B cell (primary cell): ENCODE measurements around the gene PBOV1. TPM values are rescaled to one million over a fixed set of nuclear protein-coding genes. Genes with fewer than 3 reads are reported as not detected.

Experiments
- ATAC-seq: fragments of 200-7000 bp; cut with Tn5 transposase; one replicate; pipeline ENCODE4 v1.10.0; 2021; ENCODE audit warnings: low read depth, mild to moderate bottlenecking, moderate number of reproducible peaks, moderate library complexity
- CTCF ChIA-PET: fragments of 350-600 bp; sonication (Branson Sonifier 250); formaldehyde crosslinking; loops from one replicate; lab custom pipeline; 2021; ENCODE audit warnings: antibody characterized with exemption, inconsistent platforms; lab: Charles Lee
- POLR2A ChIA-PET: fragments of 350-600 bp; sonication (Branson Sonifier 250); formaldehyde crosslinking; loops from one replicate; lab custom pipeline; 2021; ENCODE audit warnings: antibody characterized with exemption; lab: Charles Lee
- DNase-seq: peaks from one replicate; pipeline ENCODE4 v3.0.0; 2013
- H2AFZ ChIP-seq: 2 replicates; pipeline ENCODE4 v1.6.1; 2012; ENCODE audit warnings: mild to moderate bottlenecking, low read depth, low read length; ENCODE audit not compliant: insufficient read depth, poor library complexity, severe bottlenecking
- H3K27ac ChIP-seq, 2 donors: 1 replicate in 1 of 2; 2 replicates in 1 of 2; pipeline ENCODE4 v1.5.1; 2012 to 2013; ENCODE audit warnings: low read length in 2 of 2, mild to moderate bottlenecking in 2 of 2, moderate library complexity in 1 of 2
- H3K27me3 ChIP-seq, 4 experiments: fragments of 200-600 bp in 1 of 4; sonication (generic) in 1 of 4; replicated peaks in 1 of 4; 1 replicate in 2 of 4; 2 replicates in 2 of 4; pipeline versions ENCODE4 v1.6.1 to v1.7.0; 2013 to 2016; ENCODE audit warnings: low read length in 3 of 4, mild to moderate bottlenecking in 2 of 4, mixed read lengths in 1 of 4, moderate library complexity in 1 of 4; ENCODE audit not compliant: insufficient read depth in 4 of 4, control insufficient read depth in 3 of 4; ENCODE audit errors: control extremely low read depth in 1 of 4
- H3K36me3 ChIP-seq, 2 experiments: replicated peaks in 1 of 2; 1 replicate in 1 of 2; 2 replicates in 1 of 2; pipeline versions ENCODE4 v1.6.1 to v1.7.1; 2013; ENCODE audit warnings: low read length in 1 of 2; ENCODE audit not compliant: insufficient read depth in 2 of 2, control insufficient read depth in 1 of 2; ENCODE audit errors: control extremely low read depth in 1 of 2, extremely low read depth in 1 of 2
- H3K4me1 ChIP-seq, 2 donors: fragments of 200-600 bp in 1 of 2; sonication (generic) in 1 of 2; 1 replicate in 1 of 2; 2 replicates in 1 of 2; pipeline versions ENCODE4 v1.5.1 to v1.6.1; 2013 to 2017; ENCODE audit warnings: low read length in 2 of 2; ENCODE audit not compliant: control insufficient read depth in 2 of 2, insufficient read depth in 2 of 2
- H3K4me2 ChIP-seq: replicated peaks from 2 replicates; pipeline ENCODE3; 2012; ENCODE audit warnings: mild to moderate bottlenecking, low read depth, low read length; ENCODE audit not compliant: poor library complexity, severe bottlenecking
- H3K4me3 ChIP-seq, 5 experiments: fragments of 200-600 bp in 1 of 5; sonication (generic) in 1 of 5; 1 replicate in 3 of 5; 2 replicates in 2 of 5; pipeline versions ENCODE4 v1.5.1 to v1.7.0; 2011 to 2016; ENCODE audit warnings: low read length in 4 of 5, mild to moderate bottlenecking in 4 of 5, low read depth in 2 of 5, control low read depth in 1 of 5, moderate library complexity in 1 of 5; ENCODE audit not compliant: insufficient read depth in 1 of 5; ENCODE audit errors: control extremely low read depth in 1 of 5, extremely low read depth in 1 of 5
- H3K79me2 ChIP-seq: fragments of 200-600 bp; sonication (generic); one replicate; pipeline ENCODE4 v1.6.0; 2016; ENCODE audit warnings: low read length; ENCODE audit not compliant: control insufficient read depth, insufficient read depth
- H3K9ac ChIP-seq: fragments of 200-600 bp; sonication (generic); 2 replicates; pipeline ENCODE4 v1.6.1; 2017; ENCODE audit warnings: mild to moderate bottlenecking, low read length, moderate library complexity
- H3K9me3 ChIP-seq, 3 donors: one replicate each; pipeline versions ENCODE4 v1.6.1 to v1.7.1; 2013; ENCODE audit warnings: low read length in 2 of 3; ENCODE audit not compliant: control insufficient read depth in 2 of 3, insufficient read depth in 1 of 3; ENCODE audit errors: control extremely low read depth in 1 of 3
- H4K20me1 ChIP-seq: 2 replicates; pipeline ENCODE4 v1.6.0; 2012; ENCODE audit warnings: mild to moderate bottlenecking, low read length; ENCODE audit not compliant: insufficient read depth, control insufficient read depth, poor library complexity, severe bottlenecking
- H3K27ac Mint-ChIP-seq: one replicate; pipeline ENCODE4 v1.8.0; 2021; ENCODE audit warnings: mixed read lengths
- H3K27me3 Mint-ChIP-seq: one replicate; pipeline ENCODE4 v1.8.0; 2021; ENCODE audit warnings: mixed read lengths
- H3K4me1 Mint-ChIP-seq: one replicate; pipeline ENCODE4 v1.8.0; 2021; ENCODE audit warnings: mixed read lengths
- H3K4me3 Mint-ChIP-seq: one replicate; pipeline ENCODE4 v1.8.0; 2021; ENCODE audit warnings: mixed read lengths
- H3K9me3 Mint-ChIP-seq: one replicate; pipeline ENCODE4 v1.8.0; 2022; ENCODE audit warnings: mixed read lengths; ENCODE audit not compliant: insufficient read depth
- CTCF ChIP-seq: fragments of 200-600 bp; IDR thresholded peaks from one replicate; pipeline ENCODE4 v1.8.0; 2022; ENCODE audit warnings: antibody characterized with exemption, mild to moderate bottlenecking
- EZH2 ChIP-seq: IDR thresholded peaks from 2 replicates; pipeline ENCODE4 v1.6.1; 2012; ENCODE audit warnings: borderline replicate concordance, low read depth, mild to moderate bottlenecking, moderate library complexity, low read length; ENCODE audit not compliant: insufficient read depth, poor library complexity, severe bottlenecking
- WGBS: methylation state at CpG from one replicate; pipeline ENCODE4 v1.1.5; 2013; ENCODE audit warnings: missing lambda C conversion rate; ENCODE audit not compliant: insufficient coverage; 5-methylcytosine and 5-hydroxymethylcytosine counted together
- intact Hi-C: fragments of 100-400 bp; cut with micrococcal nuclease; formaldehyde crosslinking; loops from one replicate; pipeline ENCODE4 v1.10.0; 2022
- polyA plus RNA-seq: library from polyadenylated mRNA; depleted of rRNA; stranded (reverse); fragments of >200 nt; gene quantifications from 2 replicates; pipeline ENCODE4 v1.2.3, GENCODE V29; 2012
- total RNA-seq, 2 donors: library from RNA; stranded (reverse); fragments of 120-200 nt in 1 of 2; gene quantifications; 1 replicate in 1 of 2; 2 replicates in 1 of 2; pipeline versions ENCODE4 v1.2.3 to v1.2.4, GENCODE V29; 2013 to 2022

PBOV1 gene
- total and polyA plus RNA-seq, 2 donors (not counting 1 experiment from before 2014, with no cell fraction given): not detected

DNA sequence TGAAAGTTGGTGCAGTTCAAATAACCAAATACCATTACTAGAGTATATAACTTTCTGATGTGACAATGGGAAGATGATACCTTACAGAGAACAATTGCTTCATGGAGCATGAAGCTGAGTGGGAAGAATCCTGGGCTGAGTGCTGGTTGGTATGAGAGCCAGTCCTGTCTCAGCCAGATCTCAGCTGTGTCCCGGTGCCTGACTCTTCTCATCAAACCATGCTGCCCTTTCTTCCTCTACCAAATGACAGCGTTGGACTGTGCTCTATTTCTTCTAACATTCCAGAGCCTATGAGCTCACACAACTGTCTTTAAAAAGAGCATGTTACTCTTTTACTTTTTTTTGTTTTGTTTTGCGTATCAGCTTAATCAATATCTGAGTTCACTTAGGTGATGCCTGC, 27.5 kb upstream of the PBOV1 start:
- peaks cover 27% of the 10 kb centered on the region for H3K27me3 Mint-ChIP-seq
- no peak overlapping the region for H3K27ac Mint-ChIP-seq
- H3K27me3 ChIP-seq: peaks cover 0 to 3% (median 1%) of the 10 kb centered on the region in 4 experiments
- H3K4me3 Mint-ChIP-seq: no peak overlapping the region
- no peaks in the 10 kb centered on the region for H3K36me3 ChIP-seq
- no peak for DNase-seq
- H3K4me3 ChIP-seq: no peak overlapping the region
- no peak overlapping the region for H2AFZ ChIP-seq
- H3K27ac ChIP-seq: no peak overlapping the region
- ChIA-PET POLR2A (no interaction called here), CTCF (no interaction called here)
- ATAC-seq: no peak
- no peak overlapping the region for H3K9ac ChIP-seq
- no peak overlapping the region for H3K4me2 ChIP-seq
- 100% methylated on average over 1 of the region's 3 CpGs for WGBS
- TF ChIP-seq CTCF (no peak), EZH2 (no peak)
- intact Hi-C loops: no loop called here
- no peaks in the 10 kb centered on the region for H3K9me3 ChIP-seq
- H3K79me2 ChIP-seq: no peaks in the 10 kb centered on the region
- no peaks in the 10 kb centered on the region for H3K4me1 ChIP-seq
- H3K4me1 Mint-ChIP-seq: no peaks in the 10 kb centered on the region
- H3K9me3 Mint-ChIP-seq: no peaks in the 10 kb centered on the region
- no peaks in the 10 kb centered on the region for H4K20me1 ChIP-seq

DNA sequence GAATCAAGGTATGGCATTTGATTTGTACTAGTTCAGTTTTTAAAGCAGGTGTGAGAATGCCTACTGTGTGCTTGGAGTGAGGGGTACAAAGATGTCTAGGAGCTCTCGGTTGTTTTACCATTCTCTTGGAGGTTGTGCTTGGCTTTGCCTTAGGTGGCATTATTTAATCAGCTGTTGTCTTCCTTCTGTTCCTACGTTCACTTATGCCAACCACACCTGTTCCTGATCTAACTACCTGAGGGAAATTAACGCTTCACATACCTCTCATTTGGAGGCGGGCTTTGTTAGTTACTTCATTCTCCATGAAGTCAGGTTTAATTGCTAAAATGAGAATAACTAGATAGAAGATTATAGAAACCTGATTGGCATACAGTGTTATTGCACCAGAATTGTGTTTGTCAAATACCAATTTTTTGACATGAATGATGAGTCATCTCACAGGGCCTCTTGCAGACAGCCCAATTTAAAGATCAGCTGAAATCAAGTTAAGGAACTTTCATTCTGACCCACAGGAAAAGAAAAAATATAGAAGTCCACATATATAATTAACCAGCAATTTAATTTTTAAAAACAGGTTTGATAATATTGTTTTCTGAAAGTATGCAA, 24.8 kb upstream of the PBOV1 start:
- H3K9me3 Mint-ChIP-seq: no peaks in the 10 kb centered on the region
- no peaks in the 10 kb centered on the region for H3K4me1 Mint-ChIP-seq
- no peak overlapping the region for H3K4me3 ChIP-seq
- TF ChIP-seq CTCF (no peak), EZH2 (no peak)
- H3K36me3 ChIP-seq: no peaks in the 10 kb centered on the region
- intact Hi-C loops: no loop called here
- CTCF ChIA-PET: no interaction called here
- no CpG with 5 or more reads among the region's 4 CpGs for WGBS
- no peak overlapping the region for H3K4me3 Mint-ChIP-seq
- H3K27me3 ChIP-seq: peaks cover 0 to 7% (median 1%) of the 10 kb centered on the region in 4 experiments
- H3K79me2 ChIP-seq: no peaks in the 10 kb centered on the region
- H3K4me2 ChIP-seq: no peak overlapping the region
- no peaks in the 10 kb centered on the region for H3K9me3 ChIP-seq
- peaks cover 35% of the 10 kb centered on the region for H3K27me3 Mint-ChIP-seq
- POLR2A ChIA-PET: no interaction called here
- no peak overlapping the region for H3K27ac Mint-ChIP-seq
- no peaks in the 10 kb centered on the region for H4K20me1 ChIP-seq
- H2AFZ ChIP-seq: no peak overlapping the region
- DNase-seq (no peak), ATAC-seq (no peak)
- no peaks in the 10 kb centered on the region for H3K4me1 ChIP-seq
- no peak overlapping the region for H3K27ac ChIP-seq
- no peak overlapping the region for H3K9ac ChIP-seq
